Endothelial cell of umbilical vein (primary cell): ENCODE results near the gene CDK5RAP2. TPM values are rescaled to one million over a fixed set of nuclear protein-coding genes. Genes with fewer than 3 reads are reported as not detected.

Experiments
- BruUV-seq: library from RNA; stranded (reverse); fragments of 400-500 nt; replicated peaks from 2 replicates; lab custom pipeline; 2021; lab: Mats Ljungman, UMichigan
- CTCF ChIA-PET: fragments of 300-600, 350-600 bp; sonication (Branson Sonifier 250); formaldehyde crosslinking; loops from one replicate; lab custom pipeline; 2021; ENCODE audit warnings: antibody characterized with exemption, inconsistent platforms; lab: Charles Lee
- POLR2A ChIA-PET: fragments of 300-600, 350-600 bp; sonication (Branson Sonifier 250); formaldehyde crosslinking; loops from one replicate; lab custom pipeline; 2021; ENCODE audit warnings: antibody characterized with exemption, inconsistent platforms; lab: Charles Lee
- DNase-seq: peaks from one replicate; pipeline ENCODE4 v3.0.0-alpha.2; 2011; ENCODE audit warnings: low read depth, low spot score
- FAIRE-seq: peaks from 2 replicates; lab custom pipeline; 2011; peaks lifted over from hg19 to GRCh38; lab: Jason Lieb, UNC
- H2AFZ ChIP-seq: 2 replicates; pipeline ENCODE4 v1.6.0; 2012; ENCODE audit warnings: low read depth, low read length, control low read depth, inconsistent platforms
- H3K27ac ChIP-seq: 2 replicates; pipeline ENCODE4 v1.5.1; 2011; ENCODE audit warnings: low read depth, mild to moderate bottlenecking, control low read depth, low read length, moderate library complexity; ENCODE audit not compliant: insufficient read depth
- H3K27me3 ChIP-seq, 2 experiments: 2 replicates each; pipeline versions ENCODE4 v1.6.0 to v1.6.1; 2011; ENCODE audit warnings: low read length in 2 of 2, mixed read lengths in 1 of 2; ENCODE audit not compliant: control insufficient read depth in 2 of 2, insufficient read depth in 2 of 2
- H3K36me3 ChIP-seq, 2 experiments: 2 replicates in 1 of 2; 3 replicates in 1 of 2; pipeline ENCODE4 v1.5.1; 2011; ENCODE audit warnings: low read length in 2 of 2, mild to moderate bottlenecking in 1 of 2, moderate library complexity in 1 of 2; ENCODE audit not compliant: control insufficient read depth in 2 of 2, insufficient read depth in 2 of 2; ENCODE audit errors: extremely low read depth in 1 of 2
- H3K4me1 ChIP-seq: 3 replicates; pipeline ENCODE4 v1.5.1; 2011; ENCODE audit warnings: mild to moderate bottlenecking, low read length; ENCODE audit not compliant: control insufficient read depth, insufficient read depth; ENCODE audit errors: extremely low read depth
- H3K4me2 ChIP-seq: 2 replicates; pipeline ENCODE4 v1.6.1; 2011; ENCODE audit warnings: low read length, control low read depth, mixed read lengths; ENCODE audit not compliant: insufficient read depth
- H3K4me3 ChIP-seq, 3 experiments: fragments of 200-600 bp in 1 of 3; sonication (generic), shearing (Covaris generic) in 1 of 3; replicated peaks in 1 of 3; 2 replicates each; pipeline ENCODE4 v1.5.1; 2011 to 2016; ENCODE audit warnings: control low read depth in 3 of 3, low read length in 3 of 3, mild to moderate bottlenecking in 2 of 3, inconsistent platforms in 1 of 3, low read depth in 1 of 3, moderate library complexity in 1 of 3; ENCODE audit not compliant: insufficient read depth in 1 of 3
- H3K79me2 ChIP-seq: 2 replicates; pipeline ENCODE4 v1.6.0; 2012; ENCODE audit warnings: low read length, inconsistent platforms; ENCODE audit not compliant: control insufficient read depth, insufficient read depth
- H3K9ac ChIP-seq: replicated peaks from 2 replicates; pipeline ENCODE3; 2011; ENCODE audit warnings: low read length, control low read depth; ENCODE audit not compliant: insufficient read depth; ENCODE audit errors: extremely low read depth
- H3K9me1 ChIP-seq: replicated peaks from 3 replicates; pipeline ENCODE4 v1.6.0; 2011; ENCODE audit warnings: mild to moderate bottlenecking, low read length; ENCODE audit not compliant: control insufficient read depth, insufficient read depth; ENCODE audit errors: extremely low read depth
- H3K9me3 ChIP-seq: replicated peaks from 2 replicates; pipeline ENCODE4 v1.5.1; 2012; ENCODE audit warnings: low read length, inconsistent platforms; ENCODE audit not compliant: control insufficient read depth, insufficient read depth
- H4K20me1 ChIP-seq: replicated peaks from 2 replicates; pipeline ENCODE3; 2011; ENCODE audit warnings: mild to moderate bottlenecking, low read length; ENCODE audit not compliant: control insufficient read depth, insufficient read depth; ENCODE audit errors: extremely low read depth
- CTCF ChIP-seq, 2 donors: IDR thresholded peaks; 1 replicate in 1 of 2; 2 replicates in 1 of 2; pipeline ENCODE4 v1.5.1; 2011; ENCODE audit warnings: low read length in 2 of 2, mild to moderate bottlenecking in 2 of 2, moderate library complexity in 2 of 2, control low read depth in 1 of 2, inconsistent platforms in 1 of 2, low read depth in 1 of 2; ENCODE audit not compliant: insufficient read depth in 1 of 2; ENCODE audit errors: extremely low read depth in 1 of 2
- EZH2 ChIP-seq: IDR thresholded peaks from 2 replicates; pipeline ENCODE4 v1.6.1; 2012; ENCODE audit warnings: borderline replicate concordance, low read depth, mild to moderate bottlenecking, moderate library complexity, low read length, inconsistent platforms; ENCODE audit not compliant: severe bottlenecking
- FOS ChIP-seq: IDR thresholded peaks from 2 replicates; pipeline ENCODE4 v1.6.1; 2011; ENCODE audit warnings: mild to moderate bottlenecking, low read length, moderate library complexity, borderline replicate concordance; ENCODE audit not compliant: insufficient read depth
- GATA2 ChIP-seq: IDR thresholded peaks from 2 replicates; pipeline ENCODE4 v1.7.0; 2011; ENCODE audit warnings: low read depth, mild to moderate bottlenecking, moderate library complexity, mixed read lengths, low read length; ENCODE audit not compliant: insufficient read length, insufficient read depth
- JUN ChIP-seq: IDR thresholded peaks from 2 replicates; pipeline ENCODE4 v1.6.1; 2011; ENCODE audit warnings: borderline replicate concordance, low read depth; ENCODE audit not compliant: insufficient read length, insufficient read depth
- MAX ChIP-seq: IDR thresholded peaks from 2 replicates; pipeline ENCODE4 v1.6.1; 2011; ENCODE audit not compliant: insufficient read depth, insufficient read length
- MYC ChIP-seq: IDR thresholded peaks from one replicate; pipeline ENCODE4 v1.6.1; 2011; ENCODE audit warnings: mild to moderate bottlenecking, low read depth, low read length
- POLR2A ChIP-seq: IDR thresholded peaks from 2 replicates; pipeline ENCODE4 v1.6.1; 2012; ENCODE audit warnings: low read depth, mild to moderate bottlenecking, control low read depth, low read length
- POLR2AphosphoS5 ChIP-seq: IDR thresholded peaks from 2 replicates; pipeline ENCODE4 v1.6.1; 2012; ENCODE audit warnings: low read depth, mild to moderate bottlenecking, control low read depth, low read length, moderate library complexity; ENCODE audit not compliant: insufficient read depth
- dilution Hi-C: fragments of 300-500 bp; cut with MboI; formaldehyde crosslinking; loops from one replicate; pipeline ENCODE4 v1.15.0; 2019; ENCODE audit warnings: low sequenced_read_pairs; ENCODE audit not compliant: extremely low pct_ligation_motif_present
- intact Hi-C: fragments of 100-400 bp; cut with micrococcal nuclease; formaldehyde crosslinking; loops from one replicate; pipeline ENCODE4 v1.10.0; 2022
- polyA plus RNA-seq, 4 experiments: library from polyadenylated mRNA; depleted of rRNA in 3 of 4; stranded (reverse) in 3 of 4; unstranded in 1 of 4; fragments of >200 nt; gene quantifications; 2 replicates each; pipeline versions ENCODE4 v1.2.1 to v1.2.3, GENCODE V29; 2011 to 2012; ENCODE audit warnings: missing spikeins in 1 of 4
- total RNA-seq: library from RNA; stranded (reverse); gene quantifications from 2 replicates; pipeline ENCODE4 v1.2.3, GENCODE V29; 2021

The CDK5RAP2 gene
- total and polyA plus RNA-seq, 2 donors (not counting 3 experiments of a cell fraction or from before 2014, with no cell fraction given) = 17.5 to 56.7 TPM

- Histone ChIP-seq H3K27ac (no peak overlapping the region), H3K4me3 (no peak overlapping the region), H3K79me2 (no peaks in the 10 kb centered on the region), H3K27me3 (peaks cover 0 to 5% of the 10 kb centered on the region in 2 experiments), H3K4me1 (peaks cover under 1% of the 10 kb centered on the region), H4K20me1 (no peaks in the 10 kb centered on the region), H3K9me1 (no peaks in the 10 kb centered on the region), H3K4me2 (no peak overlapping the region), H2AFZ (no peak overlapping the region), H3K36me3 (no peaks in the 10 kb centered on the region), H3K9me3 (no peaks in the 10 kb centered on the region), H3K9ac (no peak overlapping the region)
- intact Hi-C loops (no loop called here), dilution Hi-C loops (no loop called here)
- FAIRE-seq (no peak), DNase-seq (no peak)
- CTCF ChIA-PET = interaction anchor here (0.8 kb wide), 1 partner anchor 14 kb away, joined by 3 read pairs; no protein-coding TSS in a partner anchor
- BruUV-seq = no TSS peak
- POLR2A ChIA-PET = no interaction called here
- TF ChIP-seq MYC (no peak), POLR2AphosphoS5 (no peak), EZH2 (no peak), FOS (no peak), CTCF (IDR thresholded peaks at IDR 0.05; ENCODE audit: extremely low read depth in 1 of 2, insufficient read depth in 1 of 2, low read depth in 1 of 2, low read length in 2 of 2) (no peak), JUN (no peak), GATA2 (no peak), POLR2A (no peak), MAX (no peak)
Observed at GRCh38 chr9:120372040-120372439, 207.9 kb downstream of the CDK5RAP2 start.
